PC-3 (cell line): Measurements from ENCODE around the gene SLC12A3. TPM values are rescaled to one million over a fixed set of nuclear protein-coding genes. Genes with fewer than 3 reads are reported as not detected.

Source experiments
- ATAC-seq: fragments of 200-7000 bp; cut with Tn5 transposase; 2 replicates; pipeline ENCODE4 v1.9.1; 2020; ENCODE audit warnings: mild to moderate bottlenecking, moderate library complexity
- BruUV-seq: library from RNA; stranded (reverse); fragments of 400-500 nt; replicated peaks from 2 replicates; lab custom pipeline; 2021; lab: Mats Ljungman, UMichigan
- CTCF ChIA-PET: fragments of 300-600 bp; sonication (Branson Sonifier 250); formaldehyde crosslinking; loops from one replicate; lab custom pipeline; 2022; ENCODE audit warnings: antibody characterized with exemption; lab: Charles Lee
- POLR2A ChIA-PET: fragments of 300-600 bp; sonication (Branson Sonifier 250); formaldehyde crosslinking; loops from one replicate; lab custom pipeline; 2022; ENCODE audit warnings: antibody characterized with exemption; ENCODE audit not compliant: unreplicated experiment; lab: Charles Lee
- DNase-seq: peaks from one replicate; pipeline ENCODE4 v3.0.0-alpha.2; 2015
- H2AFZ ChIP-seq: fragments of 300-600 bp; sonication (generic); 2 replicates; pipeline ENCODE4 v1.6.0; 2016; ENCODE audit warnings: antibody characterized with exemption, low read length
- H3F3A ChIP-seq: fragments of 300-600 bp; sonication (generic); one replicate; pipeline ENCODE4 v1.6.0; 2017; ENCODE audit warnings: antibody characterized with exemption, low read length, control low read depth, mild to moderate bottlenecking; ENCODE audit not compliant: unreplicated experiment
- H3K27ac ChIP-seq: fragments of 300-600 bp; sonication (generic); 2 replicates; pipeline ENCODE4 v1.5.1; 2016; ENCODE audit warnings: mild to moderate bottlenecking, low read length
- H3K27me3 ChIP-seq: fragments of 300-600 bp; sonication (generic); 2 replicates; pipeline ENCODE4 v1.6.1; 2016; ENCODE audit warnings: low read length, mixed read lengths
- H3K36me3 ChIP-seq: fragments of 300-600 bp; sonication (generic); 2 replicates; pipeline ENCODE4 v1.6.1; 2016; ENCODE audit warnings: low read depth, mixed run types, low read length, mixed read lengths
- H3K4me1 ChIP-seq: fragments of 300-600 bp; sonication (generic); 2 replicates; pipeline ENCODE4 v1.5.1; 2016; ENCODE audit warnings: low read length; ENCODE audit not compliant: insufficient read depth
- H3K4me2 ChIP-seq: fragments of 300-600 bp; sonication (generic); 2 replicates; pipeline ENCODE4 v1.6.0; 2016; ENCODE audit warnings: low read length
- H3K4me3 ChIP-seq: fragments of 300-600 bp; sonication (generic); 2 replicates; pipeline ENCODE4 v1.5.1; 2016; ENCODE audit warnings: mild to moderate bottlenecking, low read length, mixed read lengths
- H3K79me2 ChIP-seq: fragments of 300-600 bp; sonication (generic); 2 replicates; pipeline ENCODE4 v1.6.1; 2017; ENCODE audit warnings: low read length, mixed read lengths
- H3K9ac ChIP-seq: fragments of 300-600 bp; sonication (generic); 2 replicates; pipeline ENCODE4 v1.6.0; 2016; ENCODE audit warnings: mild to moderate bottlenecking, low read length
- H3K9me2 ChIP-seq: fragments of 300-600 bp; sonication (generic); replicated peaks from 2 replicates; pipeline ENCODE4 v1.6.1; 2016; ENCODE audit warnings: mixed run types, low read length, mixed read lengths
- H3K9me3 ChIP-seq: fragments of 300-600 bp; sonication (generic); 2 replicates; pipeline ENCODE4 v1.6.1; 2016; ENCODE audit warnings: low read length, mixed read lengths
- H4K20me1 ChIP-seq: fragments of 300-600 bp; sonication (generic); 2 replicates; pipeline ENCODE4 v1.6.1; 2016; ENCODE audit warnings: low read length, mixed read lengths
- CTCF ChIP-seq: fragments of 300-600 bp; sonication (generic); conservative IDR thresholded peaks from 2 replicates; pipeline ENCODE4 v1.5.1; 2017; ENCODE audit warnings: antibody characterized with exemption, low read depth, mild to moderate bottlenecking, low read length
- EZH2 ChIP-seq: fragments of 300-600 bp; sonication (generic); IDR thresholded peaks from one replicate; pipeline ENCODE4 v1.6.1; 2017; ENCODE audit warnings: antibody characterized with exemption, mild to moderate bottlenecking, low read length; ENCODE audit not compliant: unreplicated experiment
- EZH2phosphoT487 ChIP-seq: fragments of 300-600 bp; sonication (generic); IDR thresholded peaks from 2 replicates; pipeline ENCODE4 v1.6.1; 2018; ENCODE audit warnings: mild to moderate bottlenecking, antibody characterized with exemption, low read length, borderline replicate concordance
- intact Hi-C: fragments of 100-400 bp; cut with micrococcal nuclease; formaldehyde crosslinking; loops from 2 replicates; pipeline ENCODE4 v1.9.0; 2023
- total RNA-seq: library from RNA; depleted of rRNA; stranded (reverse); fragments of >200 nt; gene quantifications from 2 replicates; pipeline ENCODE4 v1.2.3, GENCODE V29; 2014

Gene SLC12A3
- total RNA-seq, 1 experiment from 2014 or later: not detected

DNA sequence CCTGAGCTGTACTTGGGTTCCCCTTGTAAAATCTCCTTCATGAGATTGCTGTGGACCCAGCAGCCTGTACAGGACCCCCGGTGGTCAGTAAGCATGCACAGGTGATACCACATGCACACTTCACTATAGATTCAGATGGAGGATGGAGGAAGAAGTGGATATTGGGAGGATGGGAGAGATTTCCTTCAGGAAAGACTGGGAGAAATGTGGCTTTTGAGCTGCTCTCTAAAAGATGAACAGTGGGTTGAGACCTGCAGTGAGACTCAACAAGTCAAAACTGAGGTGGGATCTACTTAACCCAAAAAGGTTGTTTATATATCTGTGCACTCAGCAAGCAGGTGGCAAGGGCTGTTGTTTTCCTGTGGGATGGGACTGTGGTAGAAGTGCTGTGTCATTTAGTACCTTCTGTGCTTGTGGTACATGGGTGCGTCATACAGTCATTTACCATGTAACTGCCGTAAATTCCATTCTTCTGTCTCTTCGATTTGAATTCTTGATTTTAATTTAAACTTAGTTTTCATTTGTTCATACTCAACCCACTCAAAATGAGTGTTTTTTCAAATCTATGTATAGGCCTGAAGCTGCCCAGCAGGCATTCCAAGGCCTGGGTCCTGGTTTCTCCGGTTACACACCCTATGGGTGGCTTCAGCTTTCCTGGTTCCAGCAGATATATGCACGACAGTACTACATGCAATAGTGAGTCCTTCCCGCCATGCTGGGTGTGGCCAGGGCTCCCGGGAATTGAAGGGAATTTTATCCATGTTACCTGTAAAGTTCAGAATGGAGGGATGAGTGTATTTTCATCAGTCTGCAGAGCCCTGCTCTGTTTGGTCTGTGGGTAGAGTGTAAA lies 73.9 kb downstream of the SLC12A3 start:
- Histone ChIP-seq H3K4me1 (peaks cover 8% of the 10 kb centered on the region), H3K79me2 (peaks cover 24% of the 10 kb centered on the region), H4K20me1 (peaks cover 34% of the 10 kb centered on the region), H3K4me2 (no peak overlapping the region), H2AFZ (no peak overlapping the region), H3K27ac (no peak overlapping the region), H3K36me3 (peaks cover 76% of the 10 kb centered on the region), H3K9ac (no peak overlapping the region), H3K4me3 (no peak overlapping the region), H3K9me2 (no peaks in the 10 kb centered on the region), H3K27me3 (no peaks in the 10 kb centered on the region), H3F3A (no peaks in the 10 kb centered on the region), H3K9me3 (no peaks in the 10 kb centered on the region)
- BruUV-seq: no TSS peak
- intact Hi-C loops: no loop called here
- CTCF ChIA-PET: no interaction called here
- TF ChIP-seq CTCF (no peak), EZH2 (no peak), EZH2phosphoT487 (no peak)
- ATAC-seq (no peak), DNase-seq (no peak)
- POLR2A ChIA-PET: no interaction called here

- BruUV-seq: no TSS peak
Observed at GRCh38 chr16:56939801-56940200, 74.8 kb downstream of the SLC12A3 start.

More at GRCh38 chr16:56939801-56940200, 74.8 kb downstream of the SLC12A3 start:
- no peak overlapping the region for H3K27ac ChIP-seq
- H3K9me2 ChIP-seq: no peaks in the 10 kb centered on the region
- H3K4me2 ChIP-seq: no peak overlapping the region
- POLR2A ChIA-PET: no interaction called here
- no peak overlapping the region for H2AFZ ChIP-seq
- no peak overlapping the region for H3K4me3 ChIP-seq
- H4K20me1 ChIP-seq: peaks cover 27% of the 10 kb centered on the region
- H3F3A ChIP-seq: no peaks in the 10 kb centered on the region
- DNase-seq: no peak
- ATAC-seq: no peak
- H3K36me3 ChIP-seq: peaks cover 79% of the 10 kb centered on the region
- no peak overlapping the region for H3K9ac ChIP-seq
- no peak for TF ChIP-seq EZH2phosphoT487
- no peak for TF ChIP-seq EZH2
- TF ChIP-seq CTCF: no peak
- H3K27me3 ChIP-seq: no peaks in the 10 kb centered on the region
- H3K79me2 ChIP-seq: peaks cover 15% of the 10 kb centered on the region
- CTCF ChIA-PET: no interaction called here
- H3K9me3 ChIP-seq: no peaks in the 10 kb centered on the region
- intact Hi-C loops: loop anchor here (10.0 kb wide), 1 partner anchor 145 kb away; no protein-coding TSS in a partner anchor
- H3K4me1 ChIP-seq: peaks cover 12% of the 10 kb centered on the region
